HEK293 (cell line): ENCODE results near the gene AP3B1.

ENCODE experiments used
- CTCF ChIA-PET: fragments of 350-600 bp; formaldehyde crosslinking; extraction: SDS; loops from one replicate; lab custom pipeline; 2021; ENCODE audit warnings: antibody characterized with exemption; lab: Yijun Ruan, JAX
- POLR2A ChIA-PET: fragments of 300-600 bp; formaldehyde crosslinking; extraction: SDS; loops from one replicate; lab custom pipeline; 2020; ENCODE audit warnings: antibody characterized with exemption, inconsistent platforms; lab: Yijun Ruan, JAX
- H3K27ac ChIP-seq: fragments of 200-500 bp; sonication (Bioruptor generic); 2 replicates; pipeline ENCODE4 v1.5.1; 2014; ENCODE audit warnings: low read depth, low read length, control low read depth, inconsistent platforms; ENCODE audit errors: extremely low read depth
- H3K36me3 ChIP-seq, 2 experiments: fragments of 200-500 bp in 1 of 2; sonication (Bioruptor generic) in 1 of 2; 1 replicate in 1 of 2; 2 replicates in 1 of 2; pipeline ENCODE4 v1.5.1; 2014 to 2017; ENCODE audit warnings: inconsistent platforms in 2 of 2, low read length in 2 of 2; ENCODE audit not compliant: control insufficient read depth in 2 of 2, insufficient read depth in 1 of 2
- H3K4me1 ChIP-seq: fragments of 200-500 bp; sonication (Bioruptor generic); 2 replicates; pipeline ENCODE4 v1.5.1; 2014; ENCODE audit warnings: mild to moderate bottlenecking, low read length, inconsistent platforms; ENCODE audit not compliant: control insufficient read depth, insufficient read depth
- H3K4me3 ChIP-seq: 2 replicates; pipeline ENCODE4 v1.5.1; 2011; ENCODE audit warnings: low read depth, mild to moderate bottlenecking, control low read depth, low read length, moderate library complexity
- H3K9me3 ChIP-seq: fragments of 200-500 bp; sonication (Bioruptor generic); 2 replicates; pipeline ENCODE4 v1.5.1; 2014; ENCODE audit warnings: low read depth, low read length, inconsistent platforms; ENCODE audit not compliant: control insufficient read depth, insufficient read depth
- ATF2 ChIP-seq: fragments of 450-650 bp; formaldehyde crosslinking; IDR thresholded peaks from 2 replicates; pipeline ENCODE4 v1.5.1; 2016; ENCODE audit warnings: missing biosample characterization, missing genetic modification characterization, low read depth
- PRDM10 ChIP-seq: fragments of 450-650 bp; formaldehyde crosslinking; IDR thresholded peaks from 2 replicates; pipeline ENCODE4 v1.5.1; 2016; ENCODE audit warnings: missing biosample characterization, missing genetic modification characterization
- WT1 ChIP-seq: fragments of 450-650 bp; formaldehyde crosslinking; IDR thresholded peaks from 2 replicates; pipeline ENCODE4 v1.5.1; 2016; ENCODE audit warnings: missing biosample characterization, missing genetic modification characterization
- ZBTB26 ChIP-seq: fragments of 450-650 bp; formaldehyde crosslinking; optimal IDR thresholded peaks from 2 replicates; pipeline ENCODE3; 2016; ENCODE audit warnings: missing biosample characterization, mild to moderate bottlenecking, missing genetic modification characterization
- ZIC2 ChIP-seq: fragments of 450-650 bp; formaldehyde crosslinking; IDR thresholded peaks from 2 replicates; pipeline ENCODE4 v1.5.1; 2016; ENCODE audit warnings: missing biosample characterization, missing genetic modification characterization
- ZNF121 ChIP-seq: fragments of 450-650 bp; formaldehyde crosslinking; IDR thresholded peaks from 2 replicates; pipeline ENCODE4 v1.5.1; 2016; ENCODE audit warnings: missing biosample characterization, missing genetic modification characterization
- ZNF202 ChIP-seq: fragments of 450-650 bp; formaldehyde crosslinking; IDR thresholded peaks from 2 replicates; pipeline ENCODE4 v1.5.1; 2016; ENCODE audit warnings: missing biosample characterization, missing genetic modification characterization, borderline replicate concordance
- ZNF449 ChIP-seq: fragments of 450-650 bp; formaldehyde crosslinking; IDR thresholded peaks from 2 replicates; pipeline ENCODE4 v1.5.1; 2017; ENCODE audit warnings: missing biosample characterization, mild to moderate bottlenecking, missing genetic modification characterization, moderate library complexity
- ZNF518A ChIP-seq: fragments of 450-650 bp; formaldehyde crosslinking; conservative IDR thresholded peaks from 2 replicates; pipeline ENCODE4 v1.5.1; 2016; ENCODE audit warnings: low read depth, missing biosample characterization, missing genetic modification characterization
- ZNF658 ChIP-seq: fragments of 450-650 bp; formaldehyde crosslinking; IDR thresholded peaks from 2 replicates; pipeline ENCODE4; 2016; ENCODE audit warnings: missing biosample characterization, missing genetic modification characterization
- ZNF670 ChIP-seq: fragments of 450-650 bp; formaldehyde crosslinking; IDR thresholded peaks from 2 replicates; pipeline ENCODE4 v1.5.1; 2016; ENCODE audit warnings: missing biosample characterization, missing genetic modification characterization, low read depth
- ZSCAN16 ChIP-seq: fragments of 450-650 bp; formaldehyde crosslinking; IDR thresholded peaks from 2 replicates; pipeline ENCODE4 v1.5.1; 2016; ENCODE audit warnings: missing biosample characterization, missing genetic modification characterization
- TF ChIP-seq, protein P1 (sequence below): fragments of 450-650 bp; formaldehyde crosslinking; IDR thresholded peaks from 2 replicates; pipeline ENCODE4 v1.5.1; 2017; ENCODE audit warnings: missing biosample characterization, missing genetic modification characterization
- TF ChIP-seq, protein P2 (sequence below): fragments of 450-650 bp; formaldehyde crosslinking; IDR thresholded peaks from 2 replicates; pipeline ENCODE4 v1.5.1; 2016; ENCODE audit warnings: missing biosample characterization, missing genetic modification characterization, borderline replicate concordance

Gene AP3B1

DNA sequence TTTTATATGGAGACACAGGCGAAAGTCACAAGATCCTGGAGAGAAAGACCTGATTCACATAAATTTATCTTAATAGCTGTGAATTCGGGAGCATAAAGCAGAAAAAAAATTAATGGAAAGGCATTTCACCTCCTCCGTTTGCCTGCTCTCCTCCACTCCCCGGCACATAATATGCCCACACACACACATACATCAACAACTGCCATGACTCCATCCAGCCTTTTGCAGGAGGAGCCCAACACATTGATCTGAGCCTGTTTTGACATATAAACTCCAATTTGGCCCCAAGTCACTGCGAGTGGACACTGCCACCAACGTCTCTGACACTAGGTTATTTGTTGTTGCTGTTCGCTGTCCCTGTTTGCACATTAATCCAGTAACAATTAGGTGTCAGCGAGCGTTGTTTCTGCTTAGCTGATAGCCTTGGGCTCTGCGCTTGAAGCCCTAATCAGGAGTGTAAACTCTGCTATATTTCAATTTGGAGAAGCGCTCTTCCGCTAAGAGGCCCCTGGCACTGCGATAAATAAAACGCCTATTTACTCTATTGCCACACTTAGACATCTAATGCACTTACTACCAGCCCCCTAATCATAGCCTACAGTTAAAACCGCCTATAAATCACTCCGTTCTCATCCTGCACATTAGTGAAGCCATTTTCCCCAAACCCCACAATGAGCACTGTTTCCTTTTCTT lies 322.6 kb downstream of the AP3B1 start (continued):
- TF ChIP-seq ZBTB26 (tag by site-specific recombination) (no peak), ZIC2 (tag by site-specific recombination) (no peak), ZNF121 (tag by site-specific recombination) (no peak), ZNF658 (tag by site-specific recombination) (no peak), ZNF670 (tag by site-specific recombination) (no peak), ZNF518A (tag by site-specific recombination) (no peak)

- Histone ChIP-seq H3K9me3 (no peaks in the 10 kb centered on the region), H3K36me3 (no peaks in the 10 kb centered on the region), H3K27ac (no peak overlapping the region)
- CTCF ChIA-PET: interaction anchor here (1.3 kb wide), 1 partner anchor 37 kb away, joined by 3 read pairs; no protein-coding TSS in a partner anchor
- TF ChIP-seq, protein P1, sequence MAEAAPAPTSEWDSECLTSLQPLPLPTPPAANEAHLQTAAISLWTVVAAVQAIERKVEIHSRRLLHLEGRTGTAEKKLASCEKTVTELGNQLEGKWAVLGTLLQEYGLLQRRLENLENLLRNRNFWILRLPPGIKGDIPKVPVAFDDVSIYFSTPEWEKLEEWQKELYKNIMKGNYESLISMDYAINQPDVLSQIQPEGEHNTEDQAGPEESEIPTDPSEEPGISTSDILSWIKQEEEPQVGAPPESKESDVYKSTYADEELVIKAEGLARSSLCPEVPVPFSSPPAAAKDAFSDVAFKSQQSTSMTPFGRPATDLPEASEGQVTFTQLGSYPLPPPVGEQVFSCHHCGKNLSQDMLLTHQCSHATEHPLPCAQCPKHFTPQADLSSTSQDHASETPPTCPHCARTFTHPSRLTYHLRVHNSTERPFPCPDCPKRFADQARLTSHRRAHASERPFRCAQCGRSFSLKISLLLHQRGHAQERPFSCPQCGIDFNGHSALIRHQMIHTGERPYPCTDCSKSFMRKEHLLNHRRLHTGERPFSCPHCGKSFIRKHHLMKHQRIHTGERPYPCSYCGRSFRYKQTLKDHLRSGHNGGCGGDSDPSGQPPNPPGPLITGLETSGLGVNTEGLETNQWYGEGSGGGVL (tag by site-specific recombination): no peak
- TF ChIP-seq, protein P2, sequence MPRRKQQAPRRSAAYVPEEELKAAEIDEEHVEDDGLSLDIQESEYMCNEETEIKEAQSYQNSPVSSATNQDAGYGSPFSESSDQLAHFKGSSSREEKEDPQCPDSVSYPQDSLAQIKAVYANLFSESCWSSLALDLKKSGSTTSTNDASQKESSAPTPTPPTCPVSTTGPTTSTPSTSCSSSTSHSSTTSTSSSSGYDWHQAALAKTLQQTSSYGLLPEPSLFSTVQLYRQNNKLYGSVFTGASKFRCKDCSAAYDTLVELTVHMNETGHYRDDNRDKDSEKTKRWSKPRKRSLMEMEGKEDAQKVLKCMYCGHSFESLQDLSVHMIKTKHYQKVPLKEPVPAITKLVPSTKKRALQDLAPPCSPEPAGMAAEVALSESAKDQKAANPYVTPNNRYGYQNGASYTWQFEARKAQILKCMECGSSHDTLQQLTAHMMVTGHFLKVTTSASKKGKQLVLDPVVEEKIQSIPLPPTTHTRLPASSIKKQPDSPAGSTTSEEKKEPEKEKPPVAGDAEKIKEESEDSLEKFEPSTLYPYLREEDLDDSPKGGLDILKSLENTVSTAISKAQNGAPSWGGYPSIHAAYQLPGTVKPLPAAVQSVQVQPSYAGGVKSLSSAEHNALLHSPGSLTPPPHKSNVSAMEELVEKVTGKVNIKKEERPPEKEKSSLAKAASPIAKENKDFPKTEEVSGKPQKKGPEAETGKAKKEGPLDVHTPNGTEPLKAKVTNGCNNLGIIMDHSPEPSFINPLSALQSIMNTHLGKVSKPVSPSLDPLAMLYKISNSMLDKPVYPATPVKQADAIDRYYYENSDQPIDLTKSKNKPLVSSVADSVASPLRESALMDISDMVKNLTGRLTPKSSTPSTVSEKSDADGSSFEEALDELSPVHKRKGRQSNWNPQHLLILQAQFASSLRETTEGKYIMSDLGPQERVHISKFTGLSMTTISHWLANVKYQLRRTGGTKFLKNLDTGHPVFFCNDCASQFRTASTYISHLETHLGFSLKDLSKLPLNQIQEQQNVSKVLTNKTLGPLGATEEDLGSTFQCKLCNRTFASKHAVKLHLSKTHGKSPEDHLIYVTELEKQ (tag by site-specific recombination): no peak
- TF ChIP-seq PRDM10 (tag by site-specific recombination) (no peak), ZNF202 (tag by site-specific recombination) (no peak), ZSCAN16 (tag by site-specific recombination) (no peak), ZNF449 (tag by site-specific recombination) (no peak), ATF2 (no peak), WT1 (tag by site-specific recombination) (no peak)
- TF ChIP-seq, all 188 proteins: peak for 0
- POLR2A ChIA-PET: no interaction called here
- no peaks in the 10 kb centered on the region for H3K4me1 ChIP-seq
- no peak overlapping the region for H3K4me3 ChIP-seq
Measured at GRCh38 chr5:77970891-77971290, 323.6 kb downstream of the AP3B1 start.
